SIG-M5 (cell line): ENCODE data around the gene CARD14.
A peak's percentile ranks its signal among the peaks of the same experiment; 100 is the strongest.

ENCODE experiments used
- DNase-seq: peaks from one replicate; lab custom pipeline; 2025; lab: John Stamatoyannopoulos, UW

CARD14 gene

DNA sequence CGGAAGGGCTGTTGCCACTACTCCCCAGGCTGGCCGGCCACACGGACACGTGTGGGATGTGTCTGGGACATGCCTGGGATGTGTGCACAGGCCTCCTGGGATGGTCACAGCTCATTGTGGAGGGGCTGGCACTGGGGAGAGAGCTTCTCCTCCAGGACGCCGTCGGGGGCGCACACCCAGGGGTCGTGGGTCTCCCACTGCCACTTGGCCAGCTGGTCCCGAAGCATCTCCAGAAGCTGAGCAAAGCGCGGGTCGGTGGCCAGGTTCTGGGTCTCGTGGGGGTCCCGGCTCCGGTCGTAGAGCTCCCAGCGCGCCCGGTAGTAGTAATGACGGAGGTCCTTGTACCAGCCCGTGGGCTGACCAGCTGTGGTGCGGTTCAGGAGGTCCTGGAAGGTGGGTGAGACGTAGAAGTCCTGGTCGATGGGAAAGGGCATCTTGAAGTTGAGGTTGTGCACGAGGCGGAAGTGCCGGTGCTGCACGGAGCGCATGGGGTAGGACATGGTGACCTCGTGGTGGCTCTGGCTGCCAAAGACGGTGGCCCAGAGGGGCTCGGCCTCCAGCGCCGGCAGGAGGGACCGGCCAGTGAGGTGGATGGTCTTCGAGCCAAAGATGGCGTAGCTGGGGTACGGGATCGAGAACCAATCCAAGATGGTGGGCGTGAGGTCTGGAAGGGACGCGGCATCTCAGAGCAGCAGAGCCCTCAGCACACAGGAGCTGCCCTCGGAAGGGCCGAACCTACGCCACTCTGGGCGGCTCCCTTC, 40.7 kb downstream of the CARD14 start:
- no peak for DNase-seq

DNA sequence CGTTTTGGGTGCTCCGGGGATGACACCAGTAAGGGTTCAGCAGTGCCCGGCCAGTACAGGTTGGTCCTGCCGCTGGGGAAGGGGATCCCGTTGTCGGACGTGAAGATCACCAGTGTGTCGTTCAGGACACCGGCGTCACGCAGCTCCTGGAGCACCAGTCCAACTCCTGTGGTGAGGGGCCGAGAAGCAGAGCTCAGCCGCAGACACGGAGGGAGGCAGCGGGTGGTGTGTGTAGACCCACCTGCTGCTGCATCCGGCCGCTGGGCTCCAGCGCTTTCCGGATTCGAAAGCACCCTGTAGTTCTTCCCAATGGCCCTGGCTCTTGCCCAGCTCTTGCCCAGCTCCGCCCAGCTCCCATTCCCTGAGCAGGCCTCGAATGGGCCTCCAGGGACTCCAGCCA, 42.3 kb downstream of the CARD14 start:
- no peak for DNase-seq

DNA sequence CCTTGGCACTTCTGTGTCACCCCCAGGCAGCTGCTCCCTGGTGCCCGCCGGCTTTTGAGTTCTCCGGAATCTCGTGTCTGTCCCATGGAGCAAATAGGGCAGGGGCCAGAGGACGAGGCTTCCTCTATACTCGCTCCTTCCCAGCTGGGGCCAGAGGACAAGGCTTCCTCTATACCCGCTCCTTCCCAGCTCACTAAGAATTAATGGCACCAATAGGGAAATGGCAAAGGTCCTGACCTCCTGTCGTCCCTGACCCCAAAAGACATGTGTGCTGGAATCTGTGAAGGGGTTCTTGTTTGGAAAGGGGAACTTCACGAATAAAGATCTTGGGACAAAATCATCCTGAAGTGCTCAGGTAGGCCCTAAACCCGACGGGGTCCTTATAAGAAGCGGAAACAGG, 42.7 kb downstream of the CARD14 start:
- no peak for DNase-seq

DNA sequence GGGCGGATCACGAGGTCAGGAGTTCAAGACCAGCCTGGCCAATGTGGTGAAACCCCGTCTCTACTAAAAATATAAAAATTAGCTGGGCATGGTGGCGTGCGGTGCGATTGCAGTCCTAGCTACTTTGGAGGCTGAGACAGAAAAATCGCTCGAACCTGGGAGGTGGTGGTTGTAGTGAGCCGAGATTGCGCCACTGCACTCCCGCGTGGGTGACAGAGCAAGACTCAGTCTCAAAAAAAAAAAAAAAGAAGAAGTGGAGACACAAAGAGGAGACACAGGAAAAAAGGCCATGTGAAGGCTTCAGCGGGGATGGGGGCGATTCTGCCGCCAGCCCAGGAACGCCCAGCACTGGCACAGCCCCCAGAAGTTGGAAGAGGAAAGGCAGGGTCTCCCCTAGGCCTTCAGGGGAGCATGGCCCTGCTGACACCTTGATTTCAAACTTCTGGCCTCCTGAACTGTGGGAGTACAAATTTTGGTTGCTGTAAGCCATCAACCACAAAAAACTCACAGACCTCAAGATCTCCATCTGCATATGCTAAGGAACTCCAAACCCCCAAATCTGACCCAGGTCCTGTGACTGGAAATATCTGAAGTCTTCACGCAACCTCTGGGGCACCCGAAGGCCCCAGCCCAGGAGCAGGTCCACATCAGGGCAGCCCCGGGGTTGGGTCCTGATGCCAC, 43.3 kb downstream of the CARD14 start:
- DNase-seq: peak; percentile 10

DNA sequence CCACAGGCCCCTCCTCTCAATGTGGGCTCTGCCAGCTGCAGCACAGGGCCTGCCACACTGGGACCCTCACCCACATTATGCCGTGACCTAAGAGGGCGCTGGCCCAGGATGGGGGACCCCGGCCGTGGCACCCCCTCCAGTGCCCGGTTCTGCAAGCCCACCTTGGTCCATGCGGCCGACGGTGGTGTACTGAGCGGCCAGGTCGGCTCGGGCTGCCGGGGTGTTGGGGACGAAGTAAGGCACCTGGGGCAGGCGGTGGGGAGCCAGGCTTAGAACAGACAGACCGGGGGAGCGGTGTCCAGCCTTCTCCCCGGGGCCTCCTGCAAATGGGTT, 43.8 kb downstream of the CARD14 start:
- no peak for DNase-seq

DNA sequence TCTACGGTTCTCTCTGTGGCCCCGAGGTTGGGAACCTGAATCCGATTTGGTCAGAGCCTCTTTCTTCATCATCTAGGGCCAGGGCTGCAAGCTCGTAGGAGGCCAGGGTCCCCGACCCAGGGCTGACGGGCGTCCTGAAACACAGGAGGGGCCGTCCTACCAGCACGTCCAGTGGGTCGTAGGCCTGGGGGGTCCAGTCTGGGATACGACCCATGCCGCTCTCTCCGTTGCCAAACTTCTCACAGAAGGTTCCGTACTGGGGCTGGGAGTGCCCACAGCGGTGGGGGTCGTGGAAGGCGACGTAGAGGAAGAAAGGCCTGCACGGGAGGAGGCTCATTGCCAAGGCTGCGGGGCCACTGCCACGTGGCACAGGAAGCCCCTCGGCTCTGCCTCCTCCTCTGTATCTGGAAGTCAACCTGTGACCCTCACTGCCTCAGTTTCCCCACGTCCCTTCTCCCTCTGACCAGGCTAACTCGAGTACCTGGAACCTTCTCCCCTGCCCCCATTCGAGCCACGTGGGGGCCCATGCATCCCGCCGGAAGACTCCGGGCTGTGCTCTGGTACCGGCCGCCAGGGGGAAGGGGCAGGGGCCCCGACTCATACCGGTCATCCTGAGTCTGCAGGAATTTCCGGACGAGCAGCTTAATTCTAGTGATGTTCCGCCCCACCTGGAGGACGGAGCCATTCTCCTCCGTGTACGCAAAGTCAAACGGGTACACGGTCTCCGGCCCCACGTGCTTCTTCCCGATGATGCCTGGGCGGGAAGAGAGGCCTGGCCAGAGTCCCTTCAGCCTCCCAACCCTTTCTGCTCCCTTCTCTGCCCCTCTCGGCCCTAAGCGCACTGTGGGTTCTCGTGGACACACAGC, 44.4 kb downstream of the CARD14 start:
- no peak for DNase-seq

DNA sequence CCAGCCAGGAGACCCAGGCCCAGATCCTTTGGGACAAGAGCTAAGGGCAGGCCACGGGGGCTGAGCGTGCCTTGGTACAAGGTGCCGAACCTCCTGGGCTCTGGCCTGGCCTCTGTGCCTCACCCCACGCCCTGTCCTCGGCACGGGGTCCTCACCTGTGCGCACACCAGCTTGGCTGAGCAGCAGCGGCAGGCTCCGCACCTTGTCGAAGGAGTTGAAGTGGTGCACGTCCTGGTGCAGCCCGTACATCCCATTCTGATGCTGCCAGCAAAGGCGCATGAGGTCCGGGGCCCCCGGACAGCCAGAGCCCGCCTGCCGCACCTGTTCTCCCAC, 45.0 kb downstream of the CARD14 start:
- no peak for DNase-seq

DNA sequence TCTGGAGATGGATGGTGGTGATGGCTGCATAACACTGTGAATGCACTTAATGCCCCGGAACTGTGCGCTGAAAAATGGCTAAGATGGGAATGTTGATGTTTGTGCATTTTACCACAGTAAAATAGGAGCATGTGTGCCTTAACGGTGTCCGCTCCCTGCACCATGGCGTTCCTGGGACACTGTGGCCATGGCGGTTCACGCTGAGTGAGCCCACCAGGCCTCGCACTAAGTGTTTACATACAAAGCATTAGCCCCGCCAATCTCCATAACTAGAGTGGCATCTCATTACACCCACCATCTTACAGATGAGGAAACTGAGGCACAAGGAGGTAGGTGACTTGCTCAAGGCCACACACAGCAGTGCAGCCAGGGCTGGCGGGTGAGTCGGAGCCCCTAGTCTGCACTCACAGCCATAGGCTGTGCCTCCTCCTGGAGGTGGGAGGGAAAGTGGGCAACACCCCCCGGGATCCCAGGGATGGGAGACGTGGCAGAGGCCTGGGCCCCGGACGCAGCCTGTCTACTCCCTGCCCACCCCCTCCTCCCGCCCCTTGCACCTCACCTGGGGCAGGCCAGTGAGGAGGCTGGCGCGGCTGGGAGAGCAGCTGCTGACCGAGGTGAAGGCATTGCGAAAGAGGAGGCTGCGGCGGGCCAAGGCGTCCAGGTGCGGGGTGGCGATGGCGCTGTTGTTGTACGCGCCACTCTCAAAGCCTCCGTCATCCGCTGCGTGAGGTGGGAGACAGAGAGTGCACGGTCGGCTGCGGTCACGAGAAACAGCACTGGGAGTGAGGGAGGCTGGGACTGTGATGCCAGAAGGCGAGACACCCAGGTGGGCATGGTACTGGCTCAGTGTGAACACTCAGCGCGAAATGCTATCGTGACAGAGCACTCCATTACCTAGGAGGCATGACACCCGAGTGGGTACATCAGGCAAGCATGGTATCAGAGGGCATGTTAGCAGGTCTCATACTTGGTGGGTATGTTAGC, 46.9 kb downstream of the CARD14 start:
- no peak for DNase-seq

DNA sequence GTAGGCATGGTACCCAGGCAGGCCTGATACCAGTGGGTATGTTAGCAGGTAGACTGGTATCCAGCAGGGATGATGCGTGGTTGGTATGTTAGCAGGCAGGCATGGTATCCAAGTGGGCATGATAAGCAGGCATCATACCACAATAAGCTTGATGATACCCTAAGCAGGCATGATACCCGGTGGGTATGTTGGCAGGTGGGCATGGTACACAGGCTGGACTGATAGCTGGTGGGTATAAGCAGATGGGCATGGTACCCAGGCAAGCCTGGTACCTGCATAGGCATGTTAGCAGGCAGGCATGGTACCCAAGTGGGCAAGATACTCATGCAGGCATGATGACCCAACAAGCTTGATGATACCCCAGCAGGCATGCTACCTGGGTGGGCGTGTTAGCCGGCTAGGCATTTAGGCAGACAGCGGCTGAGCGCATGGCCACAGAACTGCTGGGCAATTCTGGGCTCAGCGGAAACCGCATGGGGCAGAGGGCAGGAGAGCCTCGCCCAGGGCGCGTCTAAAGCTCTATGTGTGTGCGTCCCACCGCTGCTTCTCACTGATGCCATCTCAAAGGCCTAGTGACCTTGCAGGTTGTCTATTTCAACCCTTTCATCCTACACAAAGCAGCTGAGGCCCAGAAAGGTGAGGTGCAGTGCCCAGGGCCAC, 48.0 kb downstream of the CARD14 start:
- no peak for DNase-seq

DNA sequence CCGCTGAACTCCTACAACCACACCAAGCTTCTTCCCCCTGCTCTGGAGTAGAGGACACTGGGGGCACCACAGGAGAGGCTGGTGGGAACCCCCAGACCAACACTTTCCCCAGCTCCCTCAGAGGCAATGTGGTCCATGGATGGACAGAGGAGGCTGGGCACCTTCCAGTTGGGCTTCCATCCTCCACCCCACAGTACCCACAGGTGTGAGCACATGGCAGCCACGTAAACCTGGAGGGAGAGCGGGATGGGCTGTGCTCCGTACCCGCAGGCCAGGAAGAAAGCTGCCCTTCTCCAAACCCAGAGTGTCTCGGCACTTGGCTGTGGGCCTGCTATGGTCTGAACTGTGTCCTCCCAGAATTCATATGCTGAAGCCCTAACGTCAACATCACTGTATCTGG, 48.6 kb downstream of the CARD14 start:
- no peak for DNase-seq

DNA sequence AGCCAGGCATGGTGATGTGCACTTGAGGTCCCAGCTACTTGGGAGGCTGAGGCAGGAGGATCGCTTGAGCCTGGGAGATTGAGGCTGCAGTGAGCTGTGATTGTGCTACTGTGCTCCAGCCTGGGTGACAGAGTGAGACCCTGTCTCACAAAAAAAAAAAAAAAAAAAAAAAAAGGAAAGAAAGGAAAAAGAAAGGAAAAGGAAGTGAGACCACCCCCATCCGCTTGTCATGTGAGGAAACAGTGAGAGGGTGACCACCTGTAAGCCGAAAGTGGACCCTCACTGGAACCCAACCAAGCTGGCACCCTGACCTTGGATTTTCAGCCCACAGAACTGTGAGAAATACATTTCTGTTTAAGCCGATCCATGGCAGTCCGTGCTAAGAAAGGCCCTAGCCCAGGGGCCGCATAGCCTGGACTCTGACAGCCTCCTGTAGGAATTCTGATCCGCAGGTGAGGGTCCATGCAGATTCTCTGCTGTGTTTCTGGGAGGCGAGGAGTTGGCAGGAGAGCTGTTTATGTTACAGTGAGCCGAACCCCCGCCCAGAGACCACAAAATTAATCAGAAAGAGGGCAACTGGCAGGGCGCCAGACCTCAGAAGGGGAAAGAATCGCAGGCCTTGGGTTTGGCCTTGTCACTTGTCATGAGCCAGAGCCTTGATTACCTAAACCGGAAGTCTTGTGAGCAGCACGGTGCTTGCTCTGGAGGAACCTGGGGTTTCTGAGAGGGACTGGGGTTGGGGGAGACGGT, 49.4 kb downstream of the CARD14 start:
- DNase-seq: peak; percentile 48

DNA sequence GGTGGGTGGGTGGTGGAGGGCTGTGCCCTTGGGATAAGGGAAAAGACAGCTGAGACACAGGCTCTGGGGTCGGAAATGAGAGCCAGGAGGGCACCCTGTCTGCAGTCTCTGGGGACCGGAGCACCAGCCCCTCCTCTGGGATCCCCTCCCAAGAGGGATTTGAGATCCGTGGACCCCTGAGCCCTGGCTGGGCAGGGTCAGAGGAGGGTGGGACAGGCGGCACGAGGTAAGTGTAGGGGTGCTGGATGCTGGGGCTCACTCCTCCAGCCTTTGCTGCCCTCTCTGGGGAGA, 49.9 kb downstream of the CARD14 start:
- DNase-seq: no peak

DNA sequence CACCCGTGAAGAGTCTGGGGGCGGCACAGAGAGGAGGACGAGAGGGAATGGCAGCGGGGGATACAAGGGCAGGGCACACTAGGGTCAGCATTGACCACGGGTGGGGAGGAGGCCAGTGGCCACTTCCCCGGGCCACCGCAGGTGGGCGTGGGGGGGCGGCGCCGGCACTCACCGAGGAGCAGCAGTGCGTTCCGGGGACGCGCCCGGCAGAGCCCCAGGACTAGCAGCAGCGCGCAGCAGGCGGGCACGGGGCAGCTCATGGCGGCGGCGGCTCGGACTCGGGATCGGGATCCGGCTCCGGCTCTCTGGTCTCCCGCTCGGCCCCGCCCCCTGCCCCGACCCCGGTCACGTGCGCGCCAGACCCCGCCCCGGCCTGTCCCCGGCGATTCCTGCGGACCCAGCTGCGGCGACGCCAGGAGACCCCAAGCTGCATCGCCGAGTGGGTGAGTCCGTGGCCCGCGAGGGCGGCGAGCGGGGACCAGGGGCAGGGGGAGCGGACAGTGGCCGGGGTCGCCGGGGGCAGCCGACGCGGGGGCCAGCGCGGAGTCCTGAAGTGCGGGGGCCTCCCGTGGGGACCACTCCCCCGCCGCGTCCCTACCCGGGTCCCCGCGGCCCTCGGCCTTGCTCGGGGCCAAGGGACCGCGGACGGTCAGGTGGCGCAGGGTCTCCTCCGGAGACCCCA, 50.4 kb downstream of the CARD14 start, which contains the start of the genes SGSH and SLC26A11:
Gene SGSH (minus strand): TSS at position 280 of the 682 bp plus-strand sequence. CDS start 20 bp downstream, at position 260.
Gene SLC26A11 (plus strand): TSS at position 374 of the 682 bp plus-strand sequence. CDS start 1,134 bp downstream, outside the sequence.
- DNase-seq: no peak

DNA sequence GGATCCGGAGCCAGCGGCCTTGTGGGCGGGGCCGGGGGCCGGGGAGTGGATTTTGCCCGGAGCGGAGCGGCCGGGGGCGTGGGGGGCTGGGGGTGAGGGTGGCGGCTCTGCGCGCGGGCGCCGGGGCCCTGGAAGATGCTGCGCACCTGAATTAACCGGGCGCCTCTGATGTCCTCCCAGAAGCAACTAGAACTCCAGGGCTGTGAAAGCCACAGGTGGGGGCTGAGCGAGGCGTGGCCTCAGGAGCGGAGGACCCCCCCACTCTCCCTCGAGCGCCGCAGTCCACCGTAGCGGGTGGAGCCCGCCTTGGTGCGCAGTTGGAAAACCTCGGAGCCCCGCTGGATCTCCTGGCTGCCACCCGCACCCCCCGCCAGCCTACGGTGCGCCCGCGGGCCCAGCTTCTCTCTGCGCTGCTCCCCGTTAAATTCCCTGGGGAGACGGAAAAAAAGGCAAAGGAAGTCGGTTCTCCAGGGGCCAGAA, 50.9 kb downstream of the CARD14 start:
- no peak for DNase-seq

DNA sequence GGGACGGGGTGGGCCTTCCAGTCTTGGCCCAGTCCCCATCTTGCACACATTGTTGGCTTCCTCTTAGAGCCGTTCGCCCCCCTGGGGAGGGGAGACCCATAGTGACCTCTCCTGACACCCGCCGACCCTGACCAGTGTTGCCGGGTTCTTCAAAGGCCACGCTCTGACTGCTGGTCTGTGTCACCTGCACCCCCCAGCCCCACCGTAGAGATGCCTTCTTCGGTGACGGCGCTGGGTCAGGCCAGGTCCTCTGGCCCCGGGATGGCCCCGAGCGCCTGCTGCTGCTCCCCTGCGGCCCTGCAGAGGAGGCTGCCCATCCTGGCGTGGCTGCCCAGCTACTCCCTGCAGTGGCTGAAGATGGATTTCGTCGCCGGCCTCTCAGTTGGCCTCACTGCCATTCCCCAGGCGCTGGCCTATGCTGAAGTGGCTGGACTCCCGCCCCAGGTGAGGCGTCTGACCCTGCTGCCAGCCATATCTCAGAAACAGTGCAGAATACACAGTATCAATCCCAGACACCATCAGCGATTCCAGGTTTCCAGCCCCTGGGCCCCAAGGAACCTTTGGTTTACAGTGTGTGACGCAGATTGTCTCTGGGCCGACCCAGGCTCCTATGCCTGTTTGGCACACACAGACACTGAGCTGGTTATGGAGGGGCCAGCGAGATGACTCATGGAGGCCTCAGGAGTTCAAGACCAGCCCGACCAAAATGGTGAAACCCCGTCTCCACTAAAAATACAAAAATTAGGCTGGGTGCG, 51.7 kb downstream of the CARD14 start:
- no peak for DNase-seq

DNA sequence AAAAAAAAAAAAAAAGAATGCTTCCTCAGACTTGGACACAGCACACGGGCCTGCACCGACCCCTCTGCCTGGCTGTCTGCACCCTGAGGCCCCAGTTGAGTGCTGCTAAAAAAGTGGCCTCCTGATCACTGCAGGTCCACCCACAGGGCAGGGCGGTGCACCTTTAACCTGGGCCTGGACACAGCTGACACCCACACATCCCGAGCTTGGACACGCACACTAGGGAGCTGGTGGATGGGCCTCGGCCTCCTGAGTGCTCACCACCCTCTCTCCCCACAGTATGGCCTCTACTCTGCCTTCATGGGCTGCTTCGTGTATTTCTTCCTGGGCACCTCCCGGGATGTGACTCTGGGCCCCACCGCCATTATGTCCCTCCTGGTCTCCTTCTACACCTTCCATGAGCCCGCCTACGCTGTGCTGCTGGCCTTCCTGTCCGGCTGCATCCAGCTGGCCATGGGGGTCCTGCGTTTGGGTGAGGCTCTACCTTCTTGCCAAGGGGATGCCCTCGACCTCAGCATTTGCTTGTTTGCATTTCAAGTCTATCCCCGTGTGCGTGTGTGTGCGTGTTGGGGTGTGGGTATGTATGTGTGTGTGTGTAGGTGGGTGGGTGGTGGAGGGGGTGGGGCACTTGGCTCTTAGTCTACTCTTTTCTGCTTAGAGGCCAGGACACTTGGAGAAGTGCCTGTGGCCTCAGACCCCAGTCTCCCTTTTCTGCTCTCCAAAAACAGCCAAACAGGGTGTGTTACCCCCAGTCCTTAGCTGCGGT, 52.7 kb downstream of the CARD14 start:
- DNase-seq: no peak

DNA sequence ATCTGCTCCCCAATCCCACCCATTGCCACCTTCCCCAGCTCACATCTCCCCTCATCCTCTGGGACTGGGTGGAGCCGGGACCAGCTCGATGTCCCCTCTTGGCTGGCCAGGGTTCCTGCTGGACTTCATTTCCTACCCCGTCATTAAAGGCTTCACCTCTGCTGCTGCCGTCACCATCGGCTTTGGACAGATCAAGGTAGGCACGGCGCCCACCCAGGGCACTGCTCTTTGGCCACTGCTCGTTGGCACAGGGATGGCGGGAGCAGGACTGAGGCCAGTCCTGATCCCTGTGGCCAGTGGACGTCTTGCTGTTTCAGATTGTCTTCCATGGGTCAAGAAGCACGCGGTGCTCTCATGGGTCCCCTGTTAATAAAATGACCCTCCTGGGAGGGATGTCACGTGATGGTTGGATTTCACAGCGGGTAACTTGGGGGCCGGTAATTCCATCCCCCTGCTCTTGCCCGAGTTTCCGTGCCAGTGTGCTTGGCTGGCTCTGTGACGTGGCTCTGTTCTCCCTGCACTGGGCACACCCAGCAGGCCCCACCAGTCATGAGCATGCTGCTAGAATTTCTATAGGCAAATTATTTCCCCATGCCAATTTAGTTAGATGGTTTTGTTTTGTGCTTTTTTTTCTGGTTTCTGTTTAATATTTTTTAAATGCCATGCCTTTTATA, 53.4 kb downstream of the CARD14 start:
- DNase-seq: no peak
